DMS153 treated with DMSO at 0.1 percent for 48 hours (cell line): Measurements from ENCODE around the gene PATJ.
"Not testable (repeated sequence)": the region's sequence is repeated elsewhere in the genome, so short reads cannot be mapped to it uniquely, and the experiment has no call there.

Experiments used
- DNase-seq: peaks from one replicate; lab custom pipeline; 2025; ENCODE audit not compliant: unreplicated experiment; lab: John Stamatoyannopoulos, UW

PATJ gene

GRCh38 chr1:61741711-61742619 is at the start of gene PATJ:
TSS of gene PATJ (plus strand) at chr1:61742480. CDS start at chr1:61762893, 20,413 bp downstream.
- DNase-seq = no peak

GRCh38 chr1:61699911-61700851 is 42.1 kb upstream of the PATJ start:
- no peak for DNase-seq

GRCh38 chr1:61708953-61709907 is 33.0 kb upstream of the PATJ start:
- no peak for DNase-seq

DNA sequence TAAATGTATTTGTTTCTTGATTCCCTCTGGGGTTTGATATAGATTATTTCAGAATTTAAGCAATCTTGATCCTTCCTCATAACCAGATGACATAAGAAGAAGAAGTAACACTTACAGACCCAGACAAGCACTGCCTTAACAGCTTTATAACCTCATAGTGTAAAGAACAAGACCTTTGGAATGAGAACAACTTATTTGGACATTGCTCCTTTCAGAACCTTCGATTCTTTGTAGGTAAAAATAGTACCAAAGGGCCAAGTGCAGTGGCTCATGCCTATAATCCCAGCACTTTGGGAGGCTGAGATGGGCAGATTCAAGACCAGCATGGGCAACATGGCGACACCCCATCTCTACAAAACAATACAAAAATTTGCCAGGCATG is 32.4 kb upstream of the PATJ start:
- no peak for DNase-seq

GRCh38 chr1:61711257-61711656 is 31.0 kb upstream of the PATJ start:
- DNase-seq = not testable (repeated sequence)

DNA sequence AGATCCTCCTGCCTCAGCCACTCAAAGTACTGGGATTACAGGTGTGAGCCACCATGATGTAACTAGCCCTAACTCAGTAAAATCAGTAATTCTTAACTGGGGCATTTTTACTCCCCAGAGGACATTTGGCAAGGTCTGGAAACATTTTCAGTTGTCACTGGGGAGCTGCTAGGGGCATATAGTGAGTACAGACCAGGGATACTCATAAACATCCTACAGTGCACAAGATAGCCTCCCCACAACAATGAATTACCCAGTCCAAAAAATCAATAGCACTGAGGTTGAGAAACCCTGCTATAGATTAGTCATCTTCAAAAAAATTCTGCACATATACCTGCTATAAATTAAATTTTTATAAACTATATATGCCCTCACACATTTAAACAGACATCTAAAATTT is 30.3 kb upstream of the PATJ start:
- DNase-seq = no peak

GRCh38 chr1:61718996-61719663 is 23.1 kb upstream of the PATJ start:
- DNase-seq = not testable (repeated sequence)

GRCh38 chr1:61724506-61724812 is 17.8 kb upstream of the PATJ start:
- no peak for DNase-seq

- DNase-seq = peak; percentile 62
Observed at GRCh38 chr1:61724813-61725694, 17.2 kb upstream of the PATJ start, which contains the start of gene TM2D1. TSS of gene TM2D1 (minus strand) at chr1:61725141. CDS start at chr1:61725120, 21 bp downstream.

- DNase-seq = no peak
Observed at GRCh38 chr1:61727544-61727943, 14.7 kb upstream of the PATJ start.

- not testable (repeated sequence) for DNase-seq
Observed at GRCh38 chr1:61730679-61731078, 11.6 kb upstream of the PATJ start.

DNA sequence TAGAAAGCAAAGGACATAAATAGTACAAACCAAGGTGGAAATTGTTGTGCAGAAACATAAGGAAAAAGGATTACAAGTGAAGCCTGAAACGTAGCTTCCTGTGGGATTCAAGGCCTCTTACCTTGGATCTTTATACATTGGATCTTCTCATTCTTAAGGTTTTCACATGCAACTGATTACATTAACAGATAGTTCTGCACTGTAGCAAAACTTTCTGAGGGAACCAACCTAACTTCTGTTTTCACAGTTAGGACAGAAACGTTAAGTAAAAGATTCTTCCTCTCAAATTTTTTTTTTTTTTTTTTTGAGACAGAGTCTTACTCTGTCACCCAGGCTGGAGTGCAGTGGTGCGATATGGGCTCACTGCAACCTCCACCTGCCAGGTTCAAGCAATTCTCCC is 9.6 kb upstream of the PATJ start:
- DNase-seq = no peak

GRCh38 chr1:61740751-61741700 is 1.3 kb upstream of the PATJ start:
- DNase-seq = no peak

- DNase-seq = no peak
Observed at GRCh38 chr1:61742620-61743430, 545 bp downstream of the PATJ start.

GRCh38 chr1:61743431-61743705 is 1.1 kb downstream of the PATJ start:
- no peak for DNase-seq

DNA sequence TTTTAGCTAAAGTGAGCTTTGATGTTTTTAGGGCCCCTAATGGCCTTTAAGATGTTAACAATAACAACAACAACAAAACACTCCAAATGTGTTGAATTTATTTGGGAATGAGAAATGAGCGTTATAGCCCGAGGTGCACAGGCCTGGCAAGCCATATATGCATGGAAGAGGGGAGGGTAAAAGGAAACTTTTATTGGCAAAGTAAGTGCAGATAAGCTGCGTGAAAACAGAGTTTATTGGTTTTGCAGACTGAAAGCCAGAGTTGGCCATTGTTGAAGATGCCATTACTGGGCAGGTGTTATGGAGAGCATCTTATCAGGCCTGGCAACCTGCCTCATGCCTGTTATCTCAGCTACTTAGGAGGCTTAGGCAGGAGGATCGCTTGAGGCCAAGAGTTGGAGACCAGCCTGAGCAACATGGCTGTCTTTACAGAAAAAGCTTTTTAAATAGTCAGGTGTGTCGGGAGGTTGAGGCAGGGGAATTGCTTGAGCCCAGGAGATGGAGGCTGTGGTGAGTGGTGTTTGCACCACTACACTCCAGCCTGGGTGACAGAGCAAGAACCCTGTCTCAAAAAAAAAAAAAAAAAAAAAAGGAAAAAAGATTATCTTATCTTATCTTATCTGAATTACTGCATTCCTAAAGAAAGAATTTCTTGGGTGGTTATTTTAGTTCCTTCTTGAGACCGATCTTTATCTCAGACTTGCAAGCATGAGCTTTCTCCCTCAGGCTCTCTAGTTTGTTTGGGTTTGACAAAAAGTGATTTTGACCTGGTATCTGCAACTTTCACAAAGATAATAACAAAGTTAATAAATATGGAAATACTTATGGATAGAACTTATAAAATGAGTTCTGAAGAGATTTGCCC is 1.7 kb downstream of the PATJ start:
- DNase-seq = no peak

- no peak for DNase-seq
Observed at GRCh38 chr1:61746813-61747212, 4.5 kb downstream of the PATJ start.
